SH-SY5Y (cell line): Measurements from ENCODE around the gene CD86.

ENCODE experiments used
- GATA2 ChIP-seq: IDR thresholded peaks from 2 replicates; pipeline ENCODE4 v1.6.1; 2011; ENCODE audit warnings: mild to moderate bottlenecking, low read depth, low read length
- GATA3 ChIP-seq: IDR thresholded peaks from 2 replicates; pipeline ENCODE4 v1.6.1; 2011; ENCODE audit warnings: low read depth, mild to moderate bottlenecking, low read length, moderate library complexity

DNA sequence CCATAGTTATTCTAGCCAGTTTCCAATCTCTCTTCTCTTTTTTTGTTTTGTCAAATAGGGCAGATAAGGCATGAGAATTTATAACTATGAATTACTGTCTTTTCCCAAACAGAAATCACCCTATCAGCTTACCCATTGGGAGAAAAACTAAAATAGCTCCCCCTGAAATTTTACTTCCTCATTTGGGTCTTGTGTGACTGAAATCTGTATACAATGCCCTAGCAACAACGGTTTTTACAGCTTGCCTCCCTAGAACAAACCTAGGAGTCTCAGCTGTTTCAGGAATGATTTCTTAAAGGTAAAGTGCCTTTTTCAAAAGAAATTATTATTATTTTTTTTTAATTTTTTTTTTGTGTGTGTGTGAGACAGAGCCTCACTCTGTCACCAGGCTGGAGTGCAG, 56.8 kb downstream of the CD86 start:
- TF ChIP-seq GATA3: no peak
- TF ChIP-seq GATA2: no peak
